GM12874 (cell line): ENCODE measurements around the gene GRID2.

ENCODE experiments used
- TF ChIP-seq, protein P1 (sequence below): IDR thresholded peaks from 2 replicates; pipeline ENCODE4 v1.5.1; 2011; ENCODE audit warnings: low read depth, mild to moderate bottlenecking, control low read depth, low read length, moderate library complexity; ENCODE audit not compliant: insufficient read depth

Gene GRID2

DNA sequence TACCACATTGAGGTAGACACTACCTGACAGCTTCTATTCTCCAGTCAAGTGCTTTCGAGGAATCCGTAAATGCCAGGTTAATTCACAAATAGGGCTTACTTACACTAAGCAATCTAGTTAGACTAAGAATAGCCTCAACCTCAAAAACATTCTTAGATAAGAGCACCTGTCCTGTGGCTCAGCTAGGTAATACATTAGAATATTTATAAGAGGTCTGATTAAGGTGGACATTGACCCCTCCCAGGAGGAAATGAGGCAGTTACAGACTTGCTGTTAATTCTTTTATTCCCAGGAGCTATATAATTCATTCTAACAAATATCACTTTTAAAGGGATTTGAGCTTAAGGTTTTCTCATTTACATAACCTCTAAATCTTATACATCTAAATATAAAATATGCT is 758.1 kb downstream of the GRID2 start:
- TF ChIP-seq, protein P1, sequence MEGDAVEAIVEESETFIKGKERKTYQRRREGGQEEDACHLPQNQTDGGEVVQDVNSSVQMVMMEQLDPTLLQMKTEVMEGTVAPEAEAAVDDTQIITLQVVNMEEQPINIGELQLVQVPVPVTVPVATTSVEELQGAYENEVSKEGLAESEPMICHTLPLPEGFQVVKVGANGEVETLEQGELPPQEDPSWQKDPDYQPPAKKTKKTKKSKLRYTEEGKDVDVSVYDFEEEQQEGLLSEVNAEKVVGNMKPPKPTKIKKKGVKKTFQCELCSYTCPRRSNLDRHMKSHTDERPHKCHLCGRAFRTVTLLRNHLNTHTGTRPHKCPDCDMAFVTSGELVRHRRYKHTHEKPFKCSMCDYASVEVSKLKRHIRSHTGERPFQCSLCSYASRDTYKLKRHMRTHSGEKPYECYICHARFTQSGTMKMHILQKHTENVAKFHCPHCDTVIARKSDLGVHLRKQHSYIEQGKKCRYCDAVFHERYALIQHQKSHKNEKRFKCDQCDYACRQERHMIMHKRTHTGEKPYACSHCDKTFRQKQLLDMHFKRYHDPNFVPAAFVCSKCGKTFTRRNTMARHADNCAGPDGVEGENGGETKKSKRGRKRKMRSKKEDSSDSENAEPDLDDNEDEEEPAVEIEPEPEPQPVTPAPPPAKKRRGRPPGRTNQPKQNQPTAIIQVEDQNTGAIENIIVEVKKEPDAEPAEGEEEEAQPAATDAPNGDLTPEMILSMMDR, result no peak

DNA sequence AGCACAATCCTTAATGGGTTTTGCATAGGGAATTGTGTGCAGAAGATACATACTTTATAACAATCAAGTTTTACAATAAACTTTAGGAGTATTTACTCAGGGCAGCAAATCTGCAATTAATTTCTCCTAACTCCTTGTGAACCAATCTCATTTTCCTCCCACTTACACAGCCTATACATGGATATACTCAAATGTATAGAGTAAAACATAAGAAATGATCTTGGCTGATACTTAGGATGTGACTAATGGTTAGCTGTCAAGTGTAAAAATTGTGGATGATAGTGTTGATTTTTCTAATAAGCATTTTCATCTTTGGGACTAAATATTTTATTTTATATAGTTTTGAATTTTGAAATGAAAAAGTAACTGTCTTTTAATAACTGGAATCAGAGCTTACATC is 759.6 kb downstream of the GRID2 start:
- TF ChIP-seq, protein P1, result no peak

DNA sequence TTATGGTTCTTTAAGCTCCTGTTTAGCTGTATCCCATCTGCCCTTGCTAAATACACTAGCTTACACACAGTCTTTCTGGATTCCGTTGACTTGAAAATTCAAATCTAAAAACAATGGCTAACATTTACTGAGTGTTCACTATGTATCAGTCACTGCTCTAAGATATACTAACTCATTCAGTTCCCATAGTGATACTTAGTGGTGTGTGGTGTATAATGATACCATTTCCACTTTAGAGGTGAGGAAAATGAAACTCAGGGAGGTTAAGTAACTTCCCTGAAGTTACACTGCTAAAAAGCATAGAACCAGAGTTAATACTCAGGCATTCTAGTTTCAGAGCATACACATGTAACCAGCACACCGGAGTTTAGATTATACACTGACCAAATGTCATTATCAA is 762.0 kb downstream of the GRID2 start:
- TF ChIP-seq, protein P1, result no peak

DNA sequence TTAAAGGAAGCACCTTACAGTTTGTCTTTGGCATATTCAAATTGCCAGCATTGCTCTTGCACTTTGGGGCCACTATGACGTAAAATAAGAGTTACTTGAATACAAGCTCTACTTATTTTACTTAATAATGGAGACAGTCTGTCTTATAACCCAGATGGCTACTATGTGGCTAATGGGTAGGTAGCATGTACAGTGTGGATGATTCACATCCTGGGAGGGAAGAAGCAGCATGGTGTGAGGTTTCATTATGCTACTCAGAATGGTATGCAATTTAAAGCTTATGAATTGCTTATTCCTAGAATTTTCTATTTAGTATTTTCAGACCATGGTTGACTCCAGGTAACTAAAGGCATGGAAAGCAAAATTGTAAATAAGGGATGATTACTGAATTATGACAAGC is 763.0 kb downstream of the GRID2 start:
- TF ChIP-seq, protein P1, result no peak

DNA sequence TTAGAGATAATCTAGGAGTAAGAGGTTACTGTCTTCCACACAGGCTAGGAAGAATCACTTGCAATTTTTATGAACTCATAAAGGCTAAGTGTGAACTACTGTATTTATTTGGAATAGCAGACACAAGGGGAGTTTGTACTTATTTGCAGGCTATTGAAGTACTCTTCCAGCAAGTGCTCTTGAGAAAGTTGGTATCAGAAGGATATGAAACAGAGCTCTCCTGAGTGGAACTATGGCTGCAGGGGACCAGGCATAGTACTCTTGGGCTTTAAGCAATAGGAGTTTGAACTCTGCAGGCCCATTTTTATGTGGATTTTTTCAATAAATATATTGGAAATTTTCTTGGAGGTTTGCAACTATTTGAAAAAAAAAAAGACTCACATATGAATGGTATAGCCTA is 768.5 kb downstream of the GRID2 start:
- TF ChIP-seq, protein P1, result no peak

DNA sequence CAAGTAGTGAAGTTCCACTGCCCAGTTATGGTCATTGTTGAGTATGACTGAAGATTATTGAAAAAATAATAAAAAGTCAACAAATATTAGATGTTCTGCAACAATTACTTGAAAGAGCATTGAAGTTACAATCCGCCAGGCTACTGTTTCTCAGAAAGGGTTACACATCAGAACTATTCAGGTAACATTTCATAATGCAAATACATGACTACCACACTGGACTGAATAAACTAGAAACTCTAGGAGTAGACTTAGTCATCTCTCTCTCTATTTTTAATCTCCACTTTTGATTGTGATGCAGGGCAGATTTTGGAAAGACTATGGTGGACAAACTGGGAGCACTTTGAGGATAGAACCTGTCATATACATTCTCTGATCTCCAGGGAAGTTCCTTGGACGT is 776.5 kb downstream of the GRID2 start:
- TF ChIP-seq, protein P1, result no peak

DNA sequence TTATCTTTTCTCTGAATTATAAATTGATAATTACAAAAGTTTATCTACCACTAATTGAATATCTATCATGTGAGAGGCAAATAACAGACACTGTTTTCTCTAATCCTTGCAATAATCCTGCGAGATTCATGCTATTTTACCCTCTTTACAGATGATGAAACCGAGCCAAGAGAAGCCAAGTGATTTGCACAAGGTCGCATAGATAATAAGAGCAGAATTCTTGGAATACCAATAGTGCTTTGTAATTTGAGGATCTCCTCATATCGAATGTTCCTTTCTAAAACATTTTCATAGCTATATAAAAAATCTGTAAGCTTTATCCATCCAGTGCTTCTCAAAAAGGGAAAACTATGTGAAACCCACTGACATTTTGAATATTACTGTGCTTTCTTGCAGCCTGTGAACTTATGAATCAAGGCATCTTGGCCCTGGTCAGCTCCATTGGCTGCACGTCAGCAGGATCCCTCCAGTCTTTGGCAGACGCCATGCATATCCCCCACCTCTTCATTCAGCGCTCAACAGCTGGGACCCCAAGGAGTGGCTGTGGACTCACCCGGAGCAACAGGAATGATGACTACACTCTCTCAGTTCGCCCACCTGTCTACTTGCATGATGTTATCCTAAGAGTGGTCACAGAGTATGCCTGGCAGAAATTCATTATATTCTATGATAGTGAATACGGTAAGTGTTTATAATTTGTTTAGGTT is 781.0 kb downstream of the GRID2 start:
- TF ChIP-seq, protein P1, result no peak

DNA sequence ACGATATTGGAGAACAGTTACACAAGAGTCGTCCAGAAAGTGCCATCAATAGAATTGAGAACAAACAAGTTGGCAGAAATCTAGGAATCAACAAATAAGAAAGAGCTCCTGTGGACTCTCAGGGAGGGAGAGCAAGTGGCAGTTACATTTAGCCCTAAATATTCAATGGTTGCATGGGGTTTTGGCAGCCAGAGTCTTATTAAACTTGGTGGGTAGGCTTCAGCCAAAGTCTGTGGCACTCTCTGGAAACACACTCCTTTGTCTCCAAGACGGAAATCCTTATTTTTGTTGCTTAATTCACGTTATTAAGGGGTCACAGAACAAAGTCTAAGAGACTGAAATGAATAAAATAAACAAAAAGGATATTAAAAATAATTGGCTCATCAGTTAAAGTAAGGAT is 782.6 kb downstream of the GRID2 start:
- TF ChIP-seq, protein P1, result no peak
